Cerebellar cortex (tissue), 1 donor: Measurements from ENCODE around the gene MYD88.

Experiments used
- DNase-seq: peaks from one replicate; pipeline ENCODE4 v3.0.0-alpha.2; 2015; ENCODE audit warnings: low spot score

The MYD88 gene

GRCh38 chr3:38112378-38112761 is 26.1 kb upstream of the MYD88 start:
- no peak for DNase-seq

GRCh38 chr3:38114052-38114874 is 24.2 kb upstream of the MYD88 start:
- no peak for DNase-seq

GRCh38 chr3:38114875-38115644 is 23.4 kb upstream of the MYD88 start:
- DNase-seq, result no peak

- DNase-seq, result no peak
Measured at GRCh38 chr3:38115645-38116427, 22.6 kb upstream of the MYD88 start.

- no peak for DNase-seq
Measured at GRCh38 chr3:38116471-38117162, 21.8 kb upstream of the MYD88 start.

- peak; percentile 42 for DNase-seq
Measured at GRCh38 chr3:38117163-38117716, 21.2 kb upstream of the MYD88 start.

GRCh38 chr3:38117748-38118420 is 20.6 kb upstream of the MYD88 start:
- DNase-seq, result peak; percentile 59

GRCh38 chr3:38118421-38119247 is 19.8 kb upstream of the MYD88 start:
- DNase-seq, result no peak

- DNase-seq, result no peak
Measured at GRCh38 chr3:38119248-38119544, 19.3 kb upstream of the MYD88 start.

- no peak for DNase-seq
Measured at GRCh38 chr3:38119821-38120692, 18.4 kb upstream of the MYD88 start.

- no peak for DNase-seq
Measured at GRCh38 chr3:38120693-38121450, 17.6 kb upstream of the MYD88 start.

GRCh38 chr3:38121451-38121831 is 17.0 kb upstream of the MYD88 start:
- DNase-seq, result peak; percentile 40

GRCh38 chr3:38121832-38122461 is 16.5 kb upstream of the MYD88 start:
- DNase-seq, result no peak

- no peak for DNase-seq
Measured at GRCh38 chr3:38122712-38123290, 15.7 kb upstream of the MYD88 start.

GRCh38 chr3:38124324-38125122 is 13.9 kb upstream of the MYD88 start:
- no peak for DNase-seq

GRCh38 chr3:38125305-38126120 is 12.9 kb upstream of the MYD88 start:
- no peak for DNase-seq
